HCT116 (cell line): Measurements from ENCODE around the gene CLDN20.

Source experiments
- ELF1 ChIP-seq: IDR thresholded peaks from 2 replicates; pipeline ENCODE4 v1.6.1; 2012; ENCODE audit warnings: low read depth, borderline replicate concordance
- EZH2 ChIP-seq: fragments of 200-600 bp; sonication (generic); IDR thresholded peaks from 2 replicates; pipeline ENCODE4 v1.6.1; 2017; ENCODE audit warnings: antibody characterized with exemption, mixed run types
- JUND ChIP-seq: IDR thresholded peaks from 2 replicates; pipeline ENCODE4 v1.6.1; 2012
- POLR2A ChIP-seq: IDR thresholded peaks from 2 replicates; pipeline ENCODE4 v1.7.0; 2011; ENCODE audit warnings: borderline replicate concordance; ENCODE audit not compliant: insufficient read depth, insufficient read length; ENCODE audit errors: extremely low read depth
- SP1 ChIP-seq: IDR thresholded peaks from 2 replicates; pipeline ENCODE4 v1.6.1; 2012; ENCODE audit warnings: low read depth
- SRF ChIP-seq: IDR thresholded peaks from 2 replicates; pipeline ENCODE4 v1.6.1; 2012; ENCODE audit warnings: low read depth
- ZNF274 ChIP-seq: fragments of 200-500 bp; sonication (Bioruptor generic); IDR thresholded peaks from 2 replicates; pipeline ENCODE4 v1.6.1; 2014; ENCODE audit warnings: mild to moderate bottlenecking, low read depth, low read length, inconsistent platforms
- TF ChIP-seq, protein P1 (sequence below), 3 experiments: fragments of 200-600 bp in 1 of 3; sonication (generic) in 1 of 3; IDR thresholded peaks in 2 of 3; conservative IDR thresholded peaks in 1 of 3; 2 replicates each; pipeline ENCODE4 v1.5.1; 2012 to 2017; ENCODE audit warnings: low read depth in 2 of 3, low read length in 2 of 3, antibody characterized with exemption in 1 of 3, borderline replicate concordance in 1 of 3, control low read depth in 1 of 3, mild to moderate bottlenecking in 1 of 3, mixed read lengths in 1 of 3, mixed run types in 1 of 3, moderate library complexity in 1 of 3; ENCODE audit not compliant: insufficient read depth in 1 of 3
- TF ChIP-seq, protein P2 (sequence below): IDR thresholded peaks from 2 replicates; pipeline ENCODE4 v1.6.1; 2012; ENCODE audit warnings: low read depth
- TF ChIP-seq, protein P3 (sequence below): IDR thresholded peaks from 2 replicates; pipeline ENCODE4 v1.6.1; 2011; ENCODE audit warnings: mild to moderate bottlenecking, low read length, moderate library complexity; ENCODE audit not compliant: insufficient replicate concordance; ENCODE audit errors: extremely low read depth

DNA sequence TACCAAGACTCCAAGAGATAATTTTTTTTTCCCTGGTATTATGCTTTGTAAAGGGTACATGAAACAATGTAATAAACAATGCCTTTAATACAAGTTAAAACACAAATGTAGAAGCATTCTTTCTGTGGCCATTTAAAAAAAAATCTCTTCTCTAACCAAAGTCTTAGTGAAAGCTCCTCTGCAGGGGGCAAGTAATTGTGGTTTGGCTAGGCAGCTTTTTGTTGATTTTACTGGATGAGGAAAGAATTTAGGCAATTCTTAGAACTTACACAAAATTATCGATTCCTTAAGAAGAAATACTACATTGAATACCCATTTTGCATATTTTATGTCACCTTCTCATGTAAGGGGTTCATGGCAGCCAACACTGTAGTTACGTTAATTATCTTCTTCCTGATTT lies 38.1 kb downstream of the CLDN20 start:
- TF ChIP-seq, protein P1, sequence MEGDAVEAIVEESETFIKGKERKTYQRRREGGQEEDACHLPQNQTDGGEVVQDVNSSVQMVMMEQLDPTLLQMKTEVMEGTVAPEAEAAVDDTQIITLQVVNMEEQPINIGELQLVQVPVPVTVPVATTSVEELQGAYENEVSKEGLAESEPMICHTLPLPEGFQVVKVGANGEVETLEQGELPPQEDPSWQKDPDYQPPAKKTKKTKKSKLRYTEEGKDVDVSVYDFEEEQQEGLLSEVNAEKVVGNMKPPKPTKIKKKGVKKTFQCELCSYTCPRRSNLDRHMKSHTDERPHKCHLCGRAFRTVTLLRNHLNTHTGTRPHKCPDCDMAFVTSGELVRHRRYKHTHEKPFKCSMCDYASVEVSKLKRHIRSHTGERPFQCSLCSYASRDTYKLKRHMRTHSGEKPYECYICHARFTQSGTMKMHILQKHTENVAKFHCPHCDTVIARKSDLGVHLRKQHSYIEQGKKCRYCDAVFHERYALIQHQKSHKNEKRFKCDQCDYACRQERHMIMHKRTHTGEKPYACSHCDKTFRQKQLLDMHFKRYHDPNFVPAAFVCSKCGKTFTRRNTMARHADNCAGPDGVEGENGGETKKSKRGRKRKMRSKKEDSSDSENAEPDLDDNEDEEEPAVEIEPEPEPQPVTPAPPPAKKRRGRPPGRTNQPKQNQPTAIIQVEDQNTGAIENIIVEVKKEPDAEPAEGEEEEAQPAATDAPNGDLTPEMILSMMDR (IDR thresholded peaks at IDR 0.05 in 2 of 3, conservative IDR thresholded peaks at IDR 0.05 in 1 of 3; ENCODE audit: borderline replicate concordance in 1 of 3, insufficient read depth in 1 of 3, low read depth in 2 of 3, low read length in 2 of 3): no peak
- TF ChIP-seq JUND: no peak
- TF ChIP-seq, protein P2, sequence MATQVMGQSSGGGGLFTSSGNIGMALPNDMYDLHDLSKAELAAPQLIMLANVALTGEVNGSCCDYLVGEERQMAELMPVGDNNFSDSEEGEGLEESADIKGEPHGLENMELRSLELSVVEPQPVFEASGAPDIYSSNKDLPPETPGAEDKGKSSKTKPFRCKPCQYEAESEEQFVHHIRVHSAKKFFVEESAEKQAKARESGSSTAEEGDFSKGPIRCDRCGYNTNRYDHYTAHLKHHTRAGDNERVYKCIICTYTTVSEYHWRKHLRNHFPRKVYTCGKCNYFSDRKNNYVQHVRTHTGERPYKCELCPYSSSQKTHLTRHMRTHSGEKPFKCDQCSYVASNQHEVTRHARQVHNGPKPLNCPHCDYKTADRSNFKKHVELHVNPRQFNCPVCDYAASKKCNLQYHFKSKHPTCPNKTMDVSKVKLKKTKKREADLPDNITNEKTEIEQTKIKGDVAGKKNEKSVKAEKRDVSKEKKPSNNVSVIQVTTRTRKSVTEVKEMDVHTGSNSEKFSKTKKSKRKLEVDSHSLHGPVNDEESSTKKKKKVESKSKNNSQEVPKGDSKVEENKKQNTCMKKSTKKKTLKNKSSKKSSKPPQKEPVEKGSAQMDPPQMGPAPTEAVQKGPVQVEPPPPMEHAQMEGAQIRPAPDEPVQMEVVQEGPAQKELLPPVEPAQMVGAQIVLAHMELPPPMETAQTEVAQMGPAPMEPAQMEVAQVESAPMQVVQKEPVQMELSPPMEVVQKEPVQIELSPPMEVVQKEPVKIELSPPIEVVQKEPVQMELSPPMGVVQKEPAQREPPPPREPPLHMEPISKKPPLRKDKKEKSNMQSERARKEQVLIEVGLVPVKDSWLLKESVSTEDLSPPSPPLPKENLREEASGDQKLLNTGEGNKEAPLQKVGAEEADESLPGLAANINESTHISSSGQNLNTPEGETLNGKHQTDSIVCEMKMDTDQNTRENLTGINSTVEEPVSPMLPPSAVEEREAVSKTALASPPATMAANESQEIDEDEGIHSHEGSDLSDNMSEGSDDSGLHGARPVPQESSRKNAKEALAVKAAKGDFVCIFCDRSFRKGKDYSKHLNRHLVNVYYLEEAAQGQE: no peak
- no peak for TF ChIP-seq ZNF274
- TF ChIP-seq SRF: no peak
- no peak for TF ChIP-seq EZH2
- TF ChIP-seq, protein P3, sequence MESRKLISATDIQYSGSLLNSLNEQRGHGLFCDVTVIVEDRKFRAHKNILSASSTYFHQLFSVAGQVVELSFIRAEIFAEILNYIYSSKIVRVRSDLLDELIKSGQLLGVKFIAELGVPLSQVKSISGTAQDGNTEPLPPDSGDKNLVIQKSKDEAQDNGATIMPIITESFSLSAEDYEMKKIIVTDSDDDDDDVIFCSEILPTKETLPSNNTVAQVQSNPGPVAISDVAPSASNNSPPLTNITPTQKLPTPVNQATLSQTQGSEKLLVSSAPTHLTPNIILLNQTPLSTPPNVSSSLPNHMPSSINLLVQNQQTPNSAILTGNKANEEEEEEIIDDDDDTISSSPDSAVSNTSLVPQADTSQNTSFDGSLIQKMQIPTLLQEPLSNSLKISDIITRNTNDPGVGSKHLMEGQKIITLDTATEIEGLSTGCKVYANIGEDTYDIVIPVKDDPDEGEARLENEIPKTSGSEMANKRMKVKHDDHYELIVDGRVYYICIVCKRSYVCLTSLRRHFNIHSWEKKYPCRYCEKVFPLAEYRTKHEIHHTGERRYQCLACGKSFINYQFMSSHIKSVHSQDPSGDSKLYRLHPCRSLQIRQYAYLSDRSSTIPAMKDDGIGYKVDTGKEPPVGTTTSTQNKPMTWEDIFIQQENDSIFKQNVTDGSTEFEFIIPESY: no peak
- no peak for TF ChIP-seq ELF1
- no peak for TF ChIP-seq POLR2A
- no peak for TF ChIP-seq SP1
